Gastroesophageal sphincter (tissue), 3 donors: Measurements from ENCODE around the gene ZNF630.
"Not testable (repeated sequence)": the region's sequence is repeated elsewhere in the genome, so short reads cannot be mapped to it uniquely, and the experiment has no call there.

Experiments used
- EP300 ChIP-seq: sonication (generic); formaldehyde crosslinking; IDR thresholded peaks from one replicate; pipeline ENCODE4 v1.6.1; 2017; ENCODE audit warnings: antibody characterized with exemption, mild to moderate bottlenecking
- TF ChIP-seq, protein P1 (sequence below), 4 experiments: fragments of 200-600 bp in 2 of 4; fragments of 450-650 bp in 2 of 4; sonication (generic) in 1 of 4; IDR thresholded peaks; one replicate each; pipeline ENCODE4 v1.5.1; 2017 to 2019; ENCODE audit warnings: antibody characterized with exemption in 4 of 4, mild to moderate bottlenecking in 2 of 4, moderate library complexity in 2 of 4

DNA sequence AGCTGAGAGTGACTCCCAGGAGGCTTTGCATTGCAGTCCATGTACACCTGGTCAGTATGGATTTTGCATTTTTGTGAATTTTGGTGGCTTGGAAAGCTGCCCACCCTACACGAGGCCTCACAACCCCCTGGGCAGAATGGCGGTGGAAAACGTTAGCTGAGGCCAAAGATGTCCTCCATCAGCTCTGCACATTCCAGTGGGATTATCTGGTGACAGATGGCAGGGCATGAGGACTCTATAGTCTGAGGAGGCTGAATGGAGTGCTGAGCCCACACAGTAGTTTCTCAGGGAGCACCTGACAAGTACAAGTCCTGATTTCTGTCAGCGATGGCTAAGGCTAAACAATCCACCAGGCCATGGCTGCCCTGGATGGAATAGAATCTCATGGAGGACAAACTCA lies 43.9 kb downstream of the ZNF630 start:
- TF ChIP-seq, protein P1, sequence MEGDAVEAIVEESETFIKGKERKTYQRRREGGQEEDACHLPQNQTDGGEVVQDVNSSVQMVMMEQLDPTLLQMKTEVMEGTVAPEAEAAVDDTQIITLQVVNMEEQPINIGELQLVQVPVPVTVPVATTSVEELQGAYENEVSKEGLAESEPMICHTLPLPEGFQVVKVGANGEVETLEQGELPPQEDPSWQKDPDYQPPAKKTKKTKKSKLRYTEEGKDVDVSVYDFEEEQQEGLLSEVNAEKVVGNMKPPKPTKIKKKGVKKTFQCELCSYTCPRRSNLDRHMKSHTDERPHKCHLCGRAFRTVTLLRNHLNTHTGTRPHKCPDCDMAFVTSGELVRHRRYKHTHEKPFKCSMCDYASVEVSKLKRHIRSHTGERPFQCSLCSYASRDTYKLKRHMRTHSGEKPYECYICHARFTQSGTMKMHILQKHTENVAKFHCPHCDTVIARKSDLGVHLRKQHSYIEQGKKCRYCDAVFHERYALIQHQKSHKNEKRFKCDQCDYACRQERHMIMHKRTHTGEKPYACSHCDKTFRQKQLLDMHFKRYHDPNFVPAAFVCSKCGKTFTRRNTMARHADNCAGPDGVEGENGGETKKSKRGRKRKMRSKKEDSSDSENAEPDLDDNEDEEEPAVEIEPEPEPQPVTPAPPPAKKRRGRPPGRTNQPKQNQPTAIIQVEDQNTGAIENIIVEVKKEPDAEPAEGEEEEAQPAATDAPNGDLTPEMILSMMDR (IDR thresholded peaks at IDR 0.05) = not testable (repeated sequence)
- TF ChIP-seq EP300 = not testable (repeated sequence)
